NOMO-1 treated with dmso at 0.1 percent for 144 hours (cell line): ENCODE measurements around the gene MYL5.
"Not testable (repeated sequence)": the region's sequence is repeated elsewhere in the genome, so short reads cannot be mapped to it uniquely, and the experiment has no call there.

Experiments
- DNase-seq: peaks from one replicate; lab custom pipeline; 2025; ENCODE audit not compliant: unreplicated experiment; lab: John Stamatoyannopoulos, UW

The MYL5 gene

GRCh38 chr4:635851-636627 lies 38.3 kb upstream of the MYL5 start:
- DNase-seq = no peak

- no peak for DNase-seq
These were observed 37.6 kb upstream of the MYL5 start for GRCh38 chr4:636628-637159.

- DNase-seq = no peak
These were observed 36.6 kb upstream of the MYL5 start for GRCh38 chr4:637536-638280.

- DNase-seq = not testable (repeated sequence)
These were observed 32.0 kb upstream of the MYL5 start for GRCh38 chr4:642366-642765.

- DNase-seq = no peak
These were observed 27.9 kb upstream of the MYL5 start for GRCh38 chr4:646460-646859.

- DNase-seq = no peak
These were observed 26.9 kb upstream of the MYL5 start for GRCh38 chr4:647481-647880.

GRCh38 chr4:648579-649292 lies 25.6 kb upstream of the MYL5 start:
- no peak for DNase-seq

- no peak for DNase-seq
These were observed 25.1 kb upstream of the MYL5 start for GRCh38 chr4:649293-649625.

- DNase-seq = no peak
These were observed 24.5 kb upstream of the MYL5 start for GRCh38 chr4:649751-650310.

GRCh38 chr4:650461-650860 lies 23.9 kb upstream of the MYL5 start:
- DNase-seq = no peak

GRCh38 chr4:650951-651883 lies 23.1 kb upstream of the MYL5 start:
- no peak for DNase-seq

- DNase-seq = no peak
These were observed 22.3 kb upstream of the MYL5 start for GRCh38 chr4:651884-652642.

- DNase-seq = no peak
These were observed 21.1 kb upstream of the MYL5 start for GRCh38 chr4:653080-653821.

- DNase-seq = no peak
These were observed 20.4 kb upstream of the MYL5 start for GRCh38 chr4:653831-654502.

GRCh38 chr4:654503-654845 lies 19.9 kb upstream of the MYL5 start:
- DNase-seq = no peak

- DNase-seq = no peak
These were observed 19.4 kb upstream of the MYL5 start for GRCh38 chr4:654871-655463.

- DNase-seq = no peak
These were observed 18.7 kb upstream of the MYL5 start for GRCh38 chr4:655464-656151.
